ENCODE results near the gene SAP25.

DNA sequence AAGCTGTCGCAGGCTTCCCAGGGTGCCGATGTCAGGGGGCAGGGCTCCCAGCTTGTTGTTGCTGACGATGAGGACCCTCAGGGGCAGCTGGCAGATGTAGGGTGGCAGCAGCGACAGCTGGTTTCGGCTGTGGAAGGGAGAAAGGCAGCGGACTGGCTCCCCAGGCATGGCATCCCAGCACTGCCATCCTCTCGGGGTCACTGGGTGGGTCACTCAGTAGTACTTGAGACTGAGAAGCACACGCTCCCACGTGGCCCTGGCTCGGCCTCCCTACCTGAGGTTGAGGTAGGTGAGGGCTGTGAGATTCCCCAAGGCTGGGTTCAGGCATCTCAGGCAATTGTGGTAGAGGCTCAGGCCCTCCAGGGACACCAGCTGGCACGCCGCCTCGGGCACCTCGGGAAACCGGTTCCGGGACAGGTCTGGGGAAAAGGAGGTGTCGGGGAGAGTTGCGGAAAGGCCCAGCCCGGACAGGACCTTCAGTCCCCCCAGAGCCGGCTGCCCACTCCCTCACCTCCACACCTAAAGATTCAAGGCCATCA lies 8.4 kb upstream of the SAP25 start:
- no peak for TF ChIP-seq POLR2A (IDR thresholded peaks at IDR 0.05; ENCODE audit: low read depth, low read length)
- no peak for TF ChIP-seq POLR2AphosphoS5 (IDR thresholded peaks at IDR 0.05; ENCODE audit: low read depth, low read length)
- no peak for TF ChIP-seq POU2F2 (IDR thresholded peaks at IDR 0.05; ENCODE audit: low read depth, low read length)
- TF ChIP-seq TAF1 (IDR thresholded peaks at IDR 0.05; ENCODE audit: low read depth, low read length): no peak
